HepG2 (cell line): ENCODE results near the gene SLCO2B1. TPM values are rescaled to one million over a fixed set of nuclear protein-coding genes. Genes with fewer than 3 reads are reported as not detected.

Source experiments
- AGO1 ChIP-seq: fragments of 200-400 bp; formaldehyde crosslinking; IDR thresholded peaks from 2 replicates; pipeline ENCODE4 v1.6.1; 2017; ENCODE audit warnings: mild to moderate bottlenecking, low read depth, low read length, moderate library complexity; ENCODE audit not compliant: poor library complexity, severe bottlenecking
- ATAD3A ChIP-seq: sonication (generic); formaldehyde crosslinking; IDR thresholded peaks from 2 replicates; pipeline ENCODE4 v1.4.0; 2020; ENCODE audit warnings: missing genetic modification reagents
- ATF1 ChIP-seq: IDR thresholded peaks from 2 replicates; pipeline ENCODE4 v1.6.1; 2016; ENCODE audit warnings: mild to moderate bottlenecking, control low read depth
- ETV6 ChIP-seq: sonication (generic); formaldehyde crosslinking; conservative IDR thresholded peaks from 2 replicates; pipeline ENCODE4 v1.4.0; 2020; ENCODE audit warnings: missing genetic modification reagents
- HNRNPUL1 ChIP-seq: fragments of 200-400 bp; formaldehyde crosslinking; IDR thresholded peaks from 2 replicates; pipeline ENCODE4 v1.6.1; 2017; ENCODE audit warnings: low read depth, mild to moderate bottlenecking, low read length, moderate library complexity
- KMT2A ChIP-seq: sonication (generic); formaldehyde crosslinking; IDR thresholded peaks from 2 replicates; pipeline ENCODE4 v1.4.0; 2020; ENCODE audit warnings: missing genetic modification reagents
- MED13 ChIP-seq: sonication (generic); formaldehyde crosslinking; IDR thresholded peaks from 2 replicates; pipeline ENCODE4 v1.5.0; 2020; ENCODE audit warnings: missing genetic modification reagents
- NFKB2 ChIP-seq: sonication (generic); formaldehyde crosslinking; IDR thresholded peaks from 2 replicates; pipeline ENCODE4 v1.4.0; 2020; ENCODE audit warnings: missing genetic modification reagents, borderline replicate concordance
- NKX3-1 ChIP-seq: sonication (generic); formaldehyde crosslinking; IDR thresholded peaks from 2 replicates; pipeline ENCODE4 v1.5.0; 2020; ENCODE audit warnings: missing genetic modification reagents
- PAX8 ChIP-seq: sonication (generic); formaldehyde crosslinking; IDR thresholded peaks from 2 replicates; pipeline ENCODE4 v1.8.0; 2022; ENCODE audit warnings: mild to moderate bottlenecking, missing genetic modification reagents, borderline replicate concordance
- TAF15 ChIP-seq: fragments of 200-400 bp; formaldehyde crosslinking; IDR thresholded peaks from one replicate; pipeline ENCODE4 v1.6.1; 2018; ENCODE audit warnings: mild to moderate bottlenecking, low read depth, low read length; ENCODE audit not compliant: poor library complexity, severe bottlenecking
- TP53 ChIP-seq: sonication (generic); formaldehyde crosslinking; conservative IDR thresholded peaks from 2 replicates; pipeline ENCODE4 v1.4.0; 2020; ENCODE audit warnings: missing genetic modification reagents
- ZFYVE20 ChIP-seq: sonication (generic); formaldehyde crosslinking; IDR thresholded peaks from 2 replicates; pipeline ENCODE4 v1.8.0; 2023; ENCODE audit warnings: low read depth, mild to moderate bottlenecking, moderate library complexity, missing genetic modification reagents, borderline replicate concordance
- ZNF207 ChIP-seq: fragments of 450-650 bp; IDR thresholded peaks from 2 replicates; pipeline ENCODE4 v1.6.1; 2016; ENCODE audit warnings: antibody characterized with exemption, borderline replicate concordance
- ZNF335 ChIP-seq: sonication (generic); formaldehyde crosslinking; IDR thresholded peaks from 2 replicates; pipeline ENCODE4 v1.4.0; 2020; ENCODE audit warnings: missing genetic modification reagents
- ZNF33A ChIP-seq: sonication (generic); formaldehyde crosslinking; IDR thresholded peaks from 2 replicates; pipeline ENCODE4 v1.5.1; 2020; ENCODE audit warnings: missing genetic modification reagents, mild to moderate bottlenecking, moderate library complexity, borderline replicate concordance
- polyA plus RNA-seq, 8 experiments: library from polyadenylated mRNA; depleted of rRNA in 3 of 8; stranded (reverse) in 7 of 8; unstranded in 1 of 8; fragments of >200 nt; fragmentation: Illumina TruSeq in 4 of 8; extraction: Trizol in 4 of 8; gene quantifications; 2 replicates each; pipeline versions ENCODE4 v1.2.1 to v1.2.3, GENCODE V29; 2011 to 2016; ENCODE audit warnings: low read depth in 4 of 8, missing spikeins in 1 of 8, mixed read lengths in 1 of 8; ENCODE audit not compliant: insufficient read depth in 1 of 8
- total RNA-seq, 5 experiments: library from RNA; depleted of rRNA; stranded (reverse); fragments of >200 nt; fragmentation: Illumina TruSeq; extraction: Trizol; gene quantifications; 2 replicates each; pipeline ENCODE4 v1.2.3, GENCODE V29; 2016; ENCODE audit warnings: low read depth in 1 of 5
- TF ChIP-seq, protein P1 (sequence below): sonication (generic); formaldehyde crosslinking; IDR thresholded peaks from 2 replicates; pipeline ENCODE4 v1.5.0; 2020; ENCODE audit warnings: mild to moderate bottlenecking, missing genetic modification reagents, borderline replicate concordance
- TF ChIP-seq, protein P2 (sequence below): sonication (generic); formaldehyde crosslinking; IDR thresholded peaks from 2 replicates; pipeline ENCODE4 v1.4.0; 2020; ENCODE audit warnings: missing genetic modification reagents
- TF ChIP-seq, protein P3 (sequence below): sonication (generic); formaldehyde crosslinking; IDR thresholded peaks from 2 replicates; pipeline ENCODE4 v1.4.0; 2020; ENCODE audit warnings: mild to moderate bottlenecking, low read depth, missing genetic modification reagents
- TF ChIP-seq, protein P4 (sequence below): sonication (generic); formaldehyde crosslinking; IDR thresholded peaks from 2 replicates; pipeline ENCODE4 v1.8.0; 2022; ENCODE audit warnings: mild to moderate bottlenecking, missing genetic modification reagents, borderline replicate concordance

Gene SLCO2B1
- total and polyA plus RNA-seq, 2 of the 13 experiments (the other 11 are each of a cell fraction or from before 2014, with no cell fraction given) = 15.3 to 19.8 TPM

DNA sequence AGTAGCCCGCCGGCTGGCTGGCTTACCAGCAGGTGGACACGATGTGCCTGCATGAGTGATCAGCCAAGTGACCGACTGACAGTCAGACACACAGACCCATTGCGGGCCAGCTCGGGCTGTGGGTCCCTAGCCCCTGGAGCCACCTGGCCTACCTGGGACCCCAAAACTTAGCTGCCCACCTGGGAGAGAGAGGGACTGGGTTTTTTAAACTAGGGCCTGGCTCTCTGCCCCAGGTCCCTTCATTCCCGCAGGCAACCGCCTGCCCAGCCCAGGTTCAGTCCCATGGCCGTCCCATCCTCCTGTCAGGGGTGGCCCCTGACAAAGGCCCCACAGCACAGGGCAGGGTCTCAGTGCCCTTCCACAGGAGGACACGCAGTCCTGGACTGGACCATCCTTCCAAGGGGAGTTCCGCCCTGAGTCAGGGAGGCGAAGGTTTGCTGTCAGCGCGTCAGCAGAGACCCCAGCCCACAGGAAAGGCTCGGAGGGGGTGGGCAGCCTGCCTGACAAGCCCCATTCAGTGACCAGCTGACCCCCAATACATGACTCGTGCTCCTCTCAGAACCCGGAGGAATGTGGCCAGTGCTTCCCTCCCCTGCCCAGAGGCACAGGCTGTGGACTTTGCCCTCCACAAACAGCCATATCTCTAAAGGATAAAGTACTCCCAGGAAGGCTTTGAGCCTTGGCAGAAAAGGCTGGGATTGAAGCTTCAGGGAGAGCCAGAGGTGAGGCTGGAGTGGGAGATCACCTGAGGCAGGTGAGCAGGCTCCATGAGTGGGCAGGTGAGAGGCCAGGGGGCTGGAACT is 8.4 kb downstream of the SLCO2B1 start (continued):
- TF ChIP-seq, protein P1, sequence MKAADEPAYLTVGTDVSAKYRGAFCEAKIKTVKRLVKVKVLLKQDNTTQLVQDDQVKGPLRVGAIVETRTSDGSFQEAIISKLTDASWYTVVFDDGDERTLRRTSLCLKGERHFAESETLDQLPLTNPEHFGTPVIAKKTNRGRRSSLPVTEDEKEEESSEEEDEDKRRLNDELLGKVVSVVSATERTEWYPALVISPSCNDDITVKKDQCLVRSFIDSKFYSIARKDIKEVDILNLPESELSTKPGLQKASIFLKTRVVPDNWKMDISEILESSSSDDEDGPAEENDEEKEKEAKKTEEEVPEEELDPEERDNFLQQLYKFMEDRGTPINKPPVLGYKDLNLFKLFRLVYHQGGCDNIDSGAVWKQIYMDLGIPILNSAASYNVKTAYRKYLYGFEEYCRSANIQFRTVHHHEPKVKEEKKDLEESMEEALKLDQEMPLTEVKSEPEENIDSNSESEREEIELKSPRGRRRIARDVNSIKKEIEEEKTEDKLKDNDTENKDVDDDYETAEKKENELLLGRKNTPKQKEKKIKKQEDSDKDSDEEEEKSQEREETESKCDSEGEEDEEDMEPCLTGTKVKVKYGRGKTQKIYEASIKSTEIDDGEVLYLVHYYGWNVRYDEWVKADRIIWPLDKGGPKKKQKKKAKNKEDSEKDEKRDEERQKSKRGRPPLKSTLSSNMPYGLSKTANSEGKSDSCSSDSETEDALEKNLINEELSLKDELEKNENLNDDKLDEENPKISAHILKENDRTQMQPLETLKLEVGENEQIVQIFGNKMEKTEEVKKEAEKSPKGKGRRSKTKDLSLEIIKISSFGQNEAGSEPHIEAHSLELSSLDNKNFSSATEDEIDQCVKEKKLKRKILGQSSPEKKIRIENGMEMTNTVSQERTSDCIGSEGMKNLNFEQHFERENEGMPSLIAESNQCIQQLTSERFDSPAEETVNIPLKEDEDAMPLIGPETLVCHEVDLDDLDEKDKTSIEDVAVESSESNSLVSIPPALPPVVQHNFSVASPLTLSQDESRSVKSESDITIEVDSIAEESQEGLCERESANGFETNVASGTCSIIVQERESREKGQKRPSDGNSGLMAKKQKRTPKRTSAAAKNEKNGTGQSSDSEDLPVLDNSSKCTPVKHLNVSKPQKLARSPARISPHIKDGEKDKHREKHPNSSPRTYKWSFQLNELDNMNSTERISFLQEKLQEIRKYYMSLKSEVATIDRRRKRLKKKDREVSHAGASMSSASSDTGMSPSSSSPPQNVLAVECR (CRISPR knock-in tag) = peak; percentile 14; the same call in 1 of the 2 replicates
- TF ChIP-seq AGO1 = peak; percentile 1
- TF ChIP-seq, protein P2, sequence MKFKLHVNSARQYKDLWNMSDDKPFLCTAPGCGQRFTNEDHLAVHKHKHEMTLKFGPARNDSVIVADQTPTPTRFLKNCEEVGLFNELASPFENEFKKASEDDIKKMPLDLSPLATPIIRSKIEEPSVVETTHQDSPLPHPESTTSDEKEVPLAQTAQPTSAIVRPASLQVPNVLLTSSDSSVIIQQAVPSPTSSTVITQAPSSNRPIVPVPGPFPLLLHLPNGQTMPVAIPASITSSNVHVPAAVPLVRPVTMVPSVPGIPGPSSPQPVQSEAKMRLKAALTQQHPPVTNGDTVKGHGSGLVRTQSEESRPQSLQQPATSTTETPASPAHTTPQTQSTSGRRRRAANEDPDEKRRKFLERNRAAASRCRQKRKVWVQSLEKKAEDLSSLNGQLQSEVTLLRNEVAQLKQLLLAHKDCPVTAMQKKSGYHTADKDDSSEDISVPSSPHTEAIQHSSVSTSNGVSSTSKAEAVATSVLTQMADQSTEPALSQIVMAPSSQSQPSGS (CRISPR knock-in tag) = peak; percentile 4; the same call in 1 of the 2 replicates
- TF ChIP-seq, protein P3, sequence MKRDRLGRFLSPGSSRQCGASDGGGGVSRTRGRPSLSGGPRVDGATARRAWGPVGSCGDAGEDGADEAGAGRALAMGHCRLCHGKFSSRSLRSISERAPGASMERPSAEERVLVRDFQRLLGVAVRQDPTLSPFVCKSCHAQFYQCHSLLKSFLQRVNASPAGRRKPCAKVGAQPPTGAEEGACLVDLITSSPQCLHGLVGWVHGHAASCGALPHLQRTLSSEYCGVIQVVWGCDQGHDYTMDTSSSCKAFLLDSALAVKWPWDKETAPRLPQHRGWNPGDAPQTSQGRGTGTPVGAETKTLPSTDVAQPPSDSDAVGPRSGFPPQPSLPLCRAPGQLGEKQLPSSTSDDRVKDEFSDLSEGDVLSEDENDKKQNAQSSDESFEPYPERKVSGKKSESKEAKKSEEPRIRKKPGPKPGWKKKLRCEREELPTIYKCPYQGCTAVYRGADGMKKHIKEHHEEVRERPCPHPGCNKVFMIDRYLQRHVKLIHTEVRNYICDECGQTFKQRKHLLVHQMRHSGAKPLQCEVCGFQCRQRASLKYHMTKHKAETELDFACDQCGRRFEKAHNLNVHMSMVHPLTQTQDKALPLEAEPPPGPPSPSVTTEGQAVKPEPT (CRISPR knock-in tag) = 0 out of 2 replicates have a peak, but pooled peaks have one; percentile 33
- TF ChIP-seq MED13 (CRISPR knock-in tag) = peak; percentile 54; the same call in 1 of the 2 replicates
- no peak; the same call in 1 of the 2 replicates for TF ChIP-seq ETV6 (CRISPR knock-in tag)
- no peak for TF ChIP-seq NFKB2 (CRISPR knock-in tag)
- no peak for TF ChIP-seq HNRNPUL1
- TF ChIP-seq ATAD3A (CRISPR knock-in tag) = no peak
- TF ChIP-seq TAF15 = no peak
- peak; percentile 59; the same call in 1 of the 2 replicates for TF ChIP-seq ZNF335
- TF ChIP-seq, protein P4, sequence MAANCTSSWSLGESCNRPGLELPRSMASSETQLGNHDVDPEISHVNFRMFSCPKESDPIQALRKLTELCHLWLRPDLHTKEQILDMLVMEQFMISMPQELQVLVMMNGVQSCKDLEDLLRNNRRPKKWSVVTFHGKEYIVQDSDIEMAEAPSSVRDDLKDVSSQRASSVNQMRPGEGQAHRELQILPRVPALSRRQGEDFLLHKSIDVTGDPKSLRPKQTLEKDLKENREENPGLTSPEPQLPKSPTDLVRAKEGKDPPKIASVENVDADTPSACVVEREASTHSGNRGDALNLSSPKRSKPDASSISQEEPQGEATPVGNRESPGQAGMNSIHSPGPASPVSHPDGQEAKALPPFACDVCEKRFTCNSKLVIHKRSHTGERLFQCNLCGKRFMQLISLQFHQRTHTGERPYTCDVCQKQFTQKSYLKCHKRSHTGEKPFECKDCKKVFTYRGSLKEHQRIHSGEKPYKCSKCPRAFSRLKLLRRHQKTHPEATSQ = no peak
- no peak for TF ChIP-seq KMT2A
- no peak for TF ChIP-seq ZNF207
- no peak for TF ChIP-seq PAX8 (CRISPR knock-in tag)
- TF ChIP-seq NKX3-1 = no peak
- no peak for TF ChIP-seq ZNF33A
- no peak for TF ChIP-seq ZFYVE20 (CRISPR knock-in tag)
- TF ChIP-seq TP53 (CRISPR knock-in tag) = no peak
- TF ChIP-seq ATF1 (CRISPR knock-in tag) = no peak
